SH-SY5Y (cell line): ENCODE data around the gene MED27.

Experiments used
- GATA2 ChIP-seq: IDR thresholded peaks from 2 replicates; pipeline ENCODE4 v1.6.1; 2011; ENCODE audit warnings: mild to moderate bottlenecking, low read depth, low read length
- GATA3 ChIP-seq: IDR thresholded peaks from 2 replicates; pipeline ENCODE4 v1.6.1; 2011; ENCODE audit warnings: low read depth, mild to moderate bottlenecking, low read length, moderate library complexity

- TF ChIP-seq GATA3 (no peak), GATA2 (no peak)
These were observed 76.9 kb downstream of the MED27 start for GRCh38 chr9:132002643-132003318.
